GM12801 (cell line): ENCODE results near the gene KLHDC7B.

ENCODE experiments used
- CTCF ChIP-seq: IDR thresholded peaks from one replicate; pipeline ENCODE4 v1.5.1; 2011; ENCODE audit warnings: control low read depth; ENCODE audit not compliant: insufficient read length; ENCODE audit errors: extremely low read depth

The KLHDC7B gene

GRCh38 chr22:50503475-50504145 is 42.1 kb upstream of the KLHDC7B start:
- TF ChIP-seq CTCF: no peak

GRCh38 chr22:50504369-50505211 is 41.1 kb upstream of the KLHDC7B start:
- no peak for TF ChIP-seq CTCF

GRCh38 chr22:50505276-50505775 is 40.4 kb upstream of the KLHDC7B start:
- no peak for TF ChIP-seq CTCF

GRCh38 chr22:50505776-50506610 is 39.7 kb upstream of the KLHDC7B start:
- no peak for TF ChIP-seq CTCF

GRCh38 chr22:50506611-50507420 is 38.9 kb upstream of the KLHDC7B start:
- TF ChIP-seq CTCF: no peak

GRCh38 chr22:50507421-50507990 is 38.2 kb upstream of the KLHDC7B start, which contains the start of gene LMF2:
TSS of gene LMF2 (minus strand) at chr22:50507702. CDS start at chr22:50507675, 27 bp downstream.
- no peak for TF ChIP-seq CTCF
